ENCODE measurements around the gene TBC1D14. TPM values are rescaled to one million over a fixed set of nuclear protein-coding genes. Genes with fewer than 3 reads are reported as not detected.

TBC1D14 gene
- total RNA-seq, 3 donors from 2014 or later (not counting 1 experiment from before 2014, with no cell fraction given) = 36.0 to 54.7 (median 53.2) TPM

- H3K36me3 ChIP-seq (ENCODE audit: control insufficient read depth, insufficient read depth, low read length) = no peaks in the 10 kb centered on the region
- H3K27me3 ChIP-seq (ENCODE audit: control insufficient read depth, insufficient read depth, low read length) = no peaks in the 10 kb centered on the region
- no peak overlapping the region for H3K27ac ChIP-seq (ENCODE audit: low read length)
- no peaks in the 10 kb centered on the region for H3K27me3 Mint-ChIP-seq (ENCODE audit: low read depth in 2 of 2)
- H3K9me3 Mint-ChIP-seq = no peaks in the 10 kb centered on the region
- H3K4me1 ChIP-seq (ENCODE audit: control insufficient read depth, insufficient read depth, low read length) = peaks cover 71% of the 10 kb centered on the region
- H3K36me3 Mint-ChIP-seq = no peaks in the 10 kb centered on the region
- H3K27ac Mint-ChIP-seq = peak overlapping the region in 1 of 2 donors; percentile 78
- peaks cover 53 to 70% of the 10 kb centered on the region in 2 donors for H3K4me1 Mint-ChIP-seq
- intact Hi-C loops (cut with micrococcal nuclease) = no loop called here
- H3K4me3 Mint-ChIP-seq = no peak overlapping the region
- no peaks in the 10 kb centered on the region for H3K9me3 ChIP-seq (ENCODE audit: control insufficient read depth, insufficient read depth, low read length)
- DNase-seq = no peak
- no peak overlapping the region for H3K4me3 ChIP-seq (ENCODE audit: low read length)
- ATAC-seq = no peak
- no peak for TF ChIP-seq CTCF (IDR thresholded peaks at IDR 0.05)
- 89% methylated on average over 9 of the region's 9 CpGs for WGBS (ENCODE audit: insufficient coverage)
Observed at GRCh38 chr4:6914448-6914847, 4.8 kb downstream of the TBC1D14 start.

GRCh38 chr4:6915041-6916005, 5.7 kb downstream of the TBC1D14 start:
- Mint-ChIP-seq H3K36me3 (no peaks in the 10 kb centered on the region), H3K4me1 (peaks cover 56 to 72% of the 10 kb centered on the region in 2 donors), H3K27me3 (ENCODE audit: low read depth in 2 of 2) (no peaks in the 10 kb centered on the region), H3K27ac (peak overlapping the region; percentile 91), H3K9me3 (no peaks in the 10 kb centered on the region), H3K4me3 (no peak overlapping the region)
- intact Hi-C loops (cut with micrococcal nuclease) = loop anchor here (2.0 kb wide), 1 partner anchor 27 kb away; no protein-coding TSS in a partner anchor
- no peaks in the 10 kb centered on the region for H3K9me3 ChIP-seq (ENCODE audit: control insufficient read depth, insufficient read depth, low read length)
- peaks cover 68% of the 10 kb centered on the region for H3K4me1 ChIP-seq (ENCODE audit: control insufficient read depth, insufficient read depth, low read length)
- WGBS (ENCODE audit: insufficient coverage) = 95% methylated on average over 18 of the region's 18 CpGs
- ATAC-seq (no peak), DNase-seq (no peak)
- H3K4me3 ChIP-seq (ENCODE audit: low read length) = no peak overlapping the region
- H3K27ac ChIP-seq (ENCODE audit: low read length) = no peak overlapping the region
- no peak for TF ChIP-seq CTCF (IDR thresholded peaks at IDR 0.05)
- H3K36me3 ChIP-seq (ENCODE audit: control insufficient read depth, insufficient read depth, low read length) = no peaks in the 10 kb centered on the region
- H3K27me3 ChIP-seq (ENCODE audit: control insufficient read depth, insufficient read depth, low read length) = no peaks in the 10 kb centered on the region

GRCh38 chr4:6916069-6916586, 6.5 kb downstream of the TBC1D14 start:
- Histone ChIP-seq H3K27me3 (ENCODE audit: control insufficient read depth, insufficient read depth, low read length) (no peaks in the 10 kb centered on the region), H3K36me3 (ENCODE audit: control insufficient read depth, insufficient read depth, low read length) (no peaks in the 10 kb centered on the region), H3K4me3 (ENCODE audit: low read length) (no peak overlapping the region), H3K4me1 (ENCODE audit: control insufficient read depth, insufficient read depth, low read length) (peaks cover 63% of the 10 kb centered on the region), H3K27ac (ENCODE audit: low read length) (peak overlapping the region; percentile 51), H3K9me3 (ENCODE audit: control insufficient read depth, insufficient read depth, low read length) (no peaks in the 10 kb centered on the region)
- intact Hi-C loops (cut with micrococcal nuclease) = loop anchor here (2.0 kb wide), 1 partner anchor 27 kb away; no protein-coding TSS in a partner anchor
- TF ChIP-seq CTCF (IDR thresholded peaks at IDR 0.05) = no peak
- DNase-seq (no peak), ATAC-seq (no peak)
- Mint-ChIP-seq H3K36me3 (no peaks in the 10 kb centered on the region), H3K27me3 (ENCODE audit: low read depth in 2 of 2) (no peaks in the 10 kb centered on the region), H3K9me3 (no peaks in the 10 kb centered on the region), H3K4me1 (peaks cover 54 to 69% of the 10 kb centered on the region in 2 donors), H3K27ac (peak overlapping the region; percentile 91), H3K4me3 (no peak overlapping the region)
- WGBS (ENCODE audit: insufficient coverage) = 97% methylated on average over 12 of the region's 12 CpGs

Data from natural killer cell (primary cell).